K562 (cell line): ENCODE data around the gene SHF. TPM values are rescaled to one million over a fixed set of nuclear protein-coding genes. Genes with fewer than 3 reads are reported as not detected.

Experiments
- ATAC-seq: fragments of 200-7000 bp; cut with Tn5 transposase; 3 replicates; pipeline ENCODE4 v1.9.1; 2020; ENCODE audit warnings: moderate library complexity
- BruUV-seq: library from RNA; stranded (reverse); fragments of 400-500 nt; replicated peaks from 2 replicates; lab custom pipeline; 2021; lab: Mats Ljungman, UMichigan
- CTCF ChIA-PET: fragments of 300-600 bp; formaldehyde crosslinking; extraction: SDS; loops from one replicate; lab custom pipeline; 2021; ENCODE audit warnings: low intra/inter-chr PET ratio; lab: Yijun Ruan, JAX
- POLR2A ChIA-PET: fragments of 300-600, 350-650 bp; sonication (Branson Sonifier 250); formaldehyde crosslinking; extraction: SDS; loops from one replicate; lab custom pipeline; 2021; ENCODE audit warnings: antibody characterized with exemption, inconsistent platforms; lab: Yijun Ruan, JAX
- DNase-seq, 4 experiments: peaks; one replicate each; pipeline versions ENCODE4 v3.0.0 to v3.0.0-alpha.2; 2011 to 2018; ENCODE audit warnings: low spot score in 3 of 4, mixed read lengths in 3 of 4; ENCODE audit errors: extremely low read depth in 1 of 4
- FAIRE-seq: peaks from 2 replicates; lab custom pipeline; 2011; peaks lifted over from hg19 to GRCh38; lab: Jason Lieb, UNC
- H2AFZ ChIP-seq: 2 replicates; pipeline ENCODE4 v1.6.0; 2011; ENCODE audit warnings: low read depth, low read length, control low read depth, inconsistent platforms
- H3K27ac ChIP-seq: fragments of 200-600 bp; 3 replicates; pipeline ENCODE4 v1.8.0; 2011; ENCODE audit warnings: low read depth, mild to moderate bottlenecking, control low read depth, inconsistent platforms, low read length, moderate library complexity, mixed read lengths; ENCODE audit errors: extremely low read depth
- H3K27me3 ChIP-seq, 2 experiments: fragments of 300-600 bp in 1 of 2; 2 replicates in 1 of 2; 3 replicates in 1 of 2; pipeline versions ENCODE4 v1.6.0 to v1.8.0; 2011; ENCODE audit warnings: inconsistent platforms in 2 of 2, low read length in 2 of 2, mild to moderate bottlenecking in 1 of 2, mixed read lengths in 1 of 2, moderate library complexity in 1 of 2; ENCODE audit not compliant: control insufficient read depth in 2 of 2, insufficient read depth in 2 of 2
- H3K36me3 ChIP-seq: fragments of 300-600 bp; 3 replicates; pipeline ENCODE4 v1.8.0; 2011; ENCODE audit warnings: mild to moderate bottlenecking, low read length, inconsistent platforms; ENCODE audit not compliant: control insufficient read depth, insufficient read depth
- H3K4me1 ChIP-seq, 2 experiments: fragments of 200-600 bp in 1 of 2; replicated peaks in 1 of 2; 2 replicates in 1 of 2; 3 replicates in 1 of 2; pipeline versions ENCODE4 v1.5.1 to v1.8.0; 2011; ENCODE audit warnings: inconsistent platforms in 2 of 2, low read length in 2 of 2, mild to moderate bottlenecking in 1 of 2, mixed read lengths in 1 of 2, moderate library complexity in 1 of 2; ENCODE audit not compliant: control insufficient read depth in 2 of 2, insufficient read depth in 2 of 2
- H3K4me2 ChIP-seq: 2 replicates; pipeline ENCODE4 v1.6.1; 2011; ENCODE audit warnings: low read length, control low read depth, inconsistent platforms, mixed read lengths; ENCODE audit not compliant: insufficient read depth
- H3K4me3 ChIP-seq: fragments of 200-600 bp; sonication (generic), shearing (Covaris generic); 2 replicates; pipeline ENCODE4 v1.5.1; 2016; ENCODE audit warnings: control low read depth, inconsistent platforms
- H3K79me2 ChIP-seq: fragments of 200-600 bp; 3 replicates; pipeline ENCODE4 v1.8.0; 2011; ENCODE audit warnings: low read length, inconsistent platforms; ENCODE audit not compliant: control insufficient read depth, insufficient read depth
- H3K9ac ChIP-seq, 2 experiments: 2 replicates each; pipeline versions ENCODE4 v1.6.0 to v1.6.1; 2011; ENCODE audit warnings: low read depth in 2 of 2, low read length in 2 of 2, control low read depth in 1 of 2, inconsistent platforms in 1 of 2, mild to moderate bottlenecking in 1 of 2, mixed read lengths in 1 of 2; ENCODE audit not compliant: insufficient read depth in 1 of 2
- H3K9me1 ChIP-seq: one replicate; pipeline ENCODE4 v1.6.0; 2011; ENCODE audit warnings: inconsistent platforms, mild to moderate bottlenecking, low read length, moderate library complexity; ENCODE audit not compliant: control insufficient read depth, insufficient read depth
- H3K9me3 ChIP-seq: replicated peaks from 2 replicates; pipeline ENCODE4 v1.5.1; 2011; ENCODE audit warnings: low read depth, low read length, inconsistent platforms; ENCODE audit not compliant: control insufficient read depth, insufficient read depth
- H4K20me1 ChIP-seq: replicated peaks from 2 replicates; pipeline ENCODE4 v1.6.1; 2011; ENCODE audit warnings: low read length, inconsistent platforms, mixed read lengths; ENCODE audit not compliant: control insufficient read depth, insufficient read depth
- BCLAF1 ChIP-seq, 2 experiments: fragments of 450-650 bp in 1 of 2; IDR thresholded peaks; 2 replicates each; pipeline ENCODE4 v1.6.1; 2011 to 2017; ENCODE audit warnings: low read depth in 2 of 2, antibody characterized with exemption in 1 of 2, borderline replicate concordance in 1 of 2, low read length in 1 of 2, mild to moderate bottlenecking in 1 of 2, mixed read lengths in 1 of 2; ENCODE audit not compliant: control insufficient read depth in 1 of 2
- E4F1 ChIP-seq: fragments of 250-450 bp; sonication (Bioruptor Pico); IDR thresholded peaks from 2 replicates; pipeline ENCODE4 v1.5.0; 2021; ENCODE audit warnings: mild to moderate bottlenecking, borderline replicate concordance
- ESRRA ChIP-seq: fragments of 450-650 bp; IDR thresholded peaks from 2 replicates; pipeline ENCODE4 v1.6.1; 2014; ENCODE audit warnings: low read depth, mild to moderate bottlenecking, moderate library complexity, borderline replicate concordance
- GATAD2B ChIP-seq: fragments of 450-650 bp; IDR thresholded peaks from 2 replicates; pipeline ENCODE4 v1.6.1; 2017; ENCODE audit warnings: mild to moderate bottlenecking, borderline replicate concordance
- JUN ChIP-seq, 2 experiments: sonication (generic) in 1 of 2; formaldehyde crosslinking in 1 of 2; IDR thresholded peaks; 2 replicates each; pipeline versions ENCODE4 v1.6.1 to v1.8.0; 2012 to 2022; ENCODE audit warnings: borderline replicate concordance in 2 of 2, mild to moderate bottlenecking in 2 of 2, improper control_type of control experiment in 1 of 2, low read depth in 1 of 2, low read length in 1 of 2, missing genetic modification reagents in 1 of 2
- KDM4B ChIP-seq, 2 experiments: fragments of 450-650 bp in 1 of 2; sonication (generic) in 1 of 2; IDR thresholded peaks; 2 replicates each; pipeline ENCODE4 v1.6.1; 2016 to 2017; ENCODE audit warnings: borderline replicate concordance in 2 of 2, antibody characterized with exemption in 1 of 2, low read depth in 1 of 2, mild to moderate bottlenecking in 1 of 2
- MIER1 ChIP-seq: fragments of 450-650 bp; IDR thresholded peaks from 2 replicates; pipeline ENCODE4 v1.6.1; 2016; ENCODE audit warnings: antibody characterized with exemption, mild to moderate bottlenecking, low read depth
- MXI1 ChIP-seq: IDR thresholded peaks from 2 replicates; pipeline ENCODE4 v1.6.1; 2011; ENCODE audit warnings: low read depth, mild to moderate bottlenecking, improper control_type of control experiment, low read length
- PKNOX1 ChIP-seq: fragments of 450-650 bp; IDR thresholded peaks from 2 replicates; pipeline ENCODE4 v1.6.1; 2016
- POLR2A ChIP-seq: fragments of 450-650 bp; conservative IDR thresholded peaks from 2 replicates; pipeline ENCODE4 v1.6.1; 2016
- SMAD2 ChIP-seq: fragments of 150-350 bp; IDR thresholded peaks from 2 replicates; pipeline ENCODE4 v1.6.1; 2014; ENCODE audit warnings: low read depth, mild to moderate bottlenecking, low read length
- TAF15 ChIP-seq: fragments of 200-400 bp; formaldehyde crosslinking; IDR thresholded peaks from 2 replicates; pipeline ENCODE4 v1.6.1; 2017; ENCODE audit warnings: mild to moderate bottlenecking, low read depth, low read length, moderate library complexity
- ZNF780A ChIP-seq: fragments of 250-450 bp; sonication (Bioruptor Pico); IDR thresholded peaks from 2 replicates; pipeline ENCODE4 v1.5.0; 2021; ENCODE audit warnings: mild to moderate bottlenecking
- WGBS: fragments of 100-300 bp; shearing (Covaris generic); methylation state at CpG from one replicate; pipeline ENCODE4 v1.1.6; 2016; ENCODE audit warnings: low coverage, mixed read lengths; ENCODE audit not compliant: insufficient coverage; ENCODE audit errors: missing lambda C conversion rate; 5-methylcytosine and 5-hydroxymethylcytosine counted together
- in situ Hi-C: fragments of 300-500 bp; cut with MboI; formaldehyde crosslinking; loops from 4 replicates; pipeline ENCODE4 v1.15.0; 2018; ENCODE audit warnings: inconsistent platforms, mixed read lengths
- intact Hi-C: fragments of 100-400 bp; cut with micrococcal nuclease; formaldehyde crosslinking; loops from 2 replicates; pipeline ENCODE4 v1.14.2; 2022
- polyA plus RNA-seq, 8 experiments: library from polyadenylated mRNA; depleted of rRNA in 4 of 8; stranded (reverse) in 5 of 8; unstranded in 3 of 8; fragments of >200 nt; fragmentation: Nextera tagmentation in 2 of 8; fragmentation: Illumina TruSeq in 1 of 8; extraction: Ambion mirVana in 2 of 8; extraction: Trizol in 1 of 8; gene quantifications; 2 replicates each; pipeline versions ENCODE4 v1.2.1 to v1.2.3, GENCODE V29; 2011 to 2014; ENCODE audit warnings: inconsistent platforms in 1 of 8, missing spikeins in 1 of 8
- total RNA-seq, 7 experiments: library from RNA; depleted of rRNA in 6 of 7; stranded (reverse); fragments of >200 nt in 6 of 7; fragmentation: Illumina TruSeq in 2 of 7; extraction: Trizol in 2 of 7; gene quantifications; 2 replicates each; pipeline versions ENCODE4 v1.2.1 to v1.2.3, GENCODE V29; 2011 to 2021; ENCODE audit warnings: low replicate concordance in 1 of 7

The SHF gene
- total and polyA plus RNA-seq, 9 of the 15 experiments (the other 6 are each of a cell fraction or from before 2014, with no cell fraction given), result 0.51 to 2.2 (median 0.85) TPM; not detected in 2

GRCh38 chr15:45198337-45199135 lies 10.8 kb upstream of the SHF start:
- Histone ChIP-seq H3K9ac (peak overlapping the region; percentile 91 to 94), H3K4me3 (peak overlapping the region; percentile 79), H3K9me3 (no peaks in the 10 kb centered on the region), H3K4me2 (peak overlapping the region; percentile 94), H2AFZ (peak overlapping the region; percentile 92), H3K27ac (peak overlapping the region; percentile 92), H3K36me3 (no peaks in the 10 kb centered on the region), H3K9me1 (no peaks in the 10 kb centered on the region), H3K4me1 (peaks cover 0 to 2% of the 10 kb centered on the region in 2 experiments; a peak in 2 of 5 replicates), H3K27me3 (no peaks in the 10 kb centered on the region), H3K79me2 (no peaks in the 10 kb centered on the region), H4K20me1 (no peaks in the 10 kb centered on the region)
- peak; percentile 77 to 94 (median 81) for DNase-seq
- intact Hi-C loops, result loop anchor here (1.0 to 2.0 kb wide), 3 partner anchors 31 to 204 kb away; a partner anchor contains a TSS
- peak; percentile 93 for FAIRE-seq
- ChIA-PET POLR2A (interaction anchor here (0.5 to 1.5 kb wide), 5 partner anchors 13 to 487 kb away, joined by 3 to 6 read pairs (median 3); partner anchors contain the start of genes B2M and BLOC1S6), CTCF (interaction anchor here (1.6 kb wide), 1 partner anchor 260 kb away, joined by 4 read pairs; no protein-coding TSS in a partner anchor)
- in situ Hi-C loops, result loop anchor here (25.0 kb wide), 1 partner anchor 414 kb away; no protein-coding TSS in a partner anchor
- peak; percentile 76 for ATAC-seq
- no TSS peak for BruUV-seq
- under 1% methylated on average over 42 of the region's 42 CpGs for WGBS
- TF ChIP-seq MXI1, result 0 out of 2 replicates have a peak, but pooled peaks have one; percentile 50
- TF ChIP-seq KDM4B (IDR thresholded peaks at IDR 0.05; ENCODE audit: borderline replicate concordance in 2 of 2, low read depth in 1 of 2), result 0 out of 4 replicates have a peak, but pooled peaks of 1 of the 2 experiments have one; percentile 39
- no peak for TF ChIP-seq SMAD2
- TF ChIP-seq MIER1, result no peak
- no peak for TF ChIP-seq ZNF780A (CRISPR knock-in tag)
- no peak for TF ChIP-seq TAF15
- no peak for TF ChIP-seq PKNOX1
- peak; percentile 25; the same call in 1 of the 2 replicates for TF ChIP-seq GATAD2B
- TF ChIP-seq POLR2A, result peak; percentile 76
- TF ChIP-seq E4F1, result no peak
- no peak for TF ChIP-seq BCLAF1 (IDR thresholded peaks at IDR 0.05; ENCODE audit: borderline replicate concordance in 1 of 2, control insufficient read depth in 1 of 2, low read depth in 2 of 2, low read length in 1 of 2)
- TF ChIP-seq JUN (IDR thresholded peaks at IDR 0.05; ENCODE audit: borderline replicate concordance, low read depth, low read length), result 0 out of 2 replicates have a peak, but pooled peaks have one; percentile 48
- no peak for TF ChIP-seq JUN (CRISPR knock-in tag; IDR thresholded peaks at IDR 0.05; ENCODE audit: borderline replicate concordance)
- peak; percentile 72 for TF ChIP-seq ESRRA
